Psoas muscle (tissue), 8 donors: ENCODE measurements around the gene UCHL5. TPM values are rescaled to one million over a fixed set of nuclear protein-coding genes. Genes with fewer than 3 reads are reported as not detected.
"Not testable (repeated sequence)": the region's sequence is repeated elsewhere in the genome, so short reads cannot be mapped to it uniquely, and the experiment has no call there.

Source experiments
- ATAC-seq, 4 donors: fragments of 200-7000 bp; cut with Tn5 transposase; one replicate each; pipeline ENCODE4 v1.9.1; 2020; ENCODE audit warnings: moderate library complexity in 3 of 4, mild to moderate bottlenecking in 2 of 4
- DNase-seq, 2 donors: peaks; one replicate each; pipeline ENCODE4 v3.0.0-alpha.2; 2020
- H3K27ac ChIP-seq: fragments of 200-600 bp; one replicate; pipeline ENCODE4 v1.8.0; 2022
- H3K27me3 ChIP-seq, 3 donors: fragments of 200-600 bp in 1 of 3; one replicate each; pipeline versions ENCODE4 v1.6.1 to v1.8.0; 2013 to 2022; ENCODE audit warnings: low read length in 2 of 3, mild to moderate bottlenecking in 2 of 3, moderate library complexity in 1 of 3; ENCODE audit not compliant: insufficient read depth in 3 of 3
- H3K36me3 ChIP-seq, 2 donors: fragments of 200-600 bp in 1 of 2; one replicate each; pipeline versions ENCODE4 v1.6.1 to v1.8.0; 2013 to 2022; ENCODE audit warnings: low read depth in 1 of 2, mild to moderate bottlenecking in 1 of 2, moderate library complexity in 1 of 2; ENCODE audit not compliant: insufficient read depth in 1 of 2
- H3K4me1 ChIP-seq: fragments of 200-600 bp; one replicate; pipeline ENCODE4 v1.8.0; 2022
- H3K4me3 ChIP-seq: fragments of 200-600 bp; one replicate; pipeline ENCODE4 v1.8.0; 2022; ENCODE audit warnings: mild to moderate bottlenecking
- H3K9me3 ChIP-seq: fragments of 200-600 bp; one replicate; pipeline ENCODE4 v1.8.0; 2022
- WGBS, 3 donors: extraction: QIAGEN DNeasy Blood & Tissue Kit; methylation state at CpG; one replicate each; pipeline versions ENCODE4 v1.1.6 to v1.1.7; 2013; 5-methylcytosine and 5-hydroxymethylcytosine counted together
- intact Hi-C, 2 donors: fragments of 100-400 bp; cut with DNase I; formaldehyde crosslinking; loops; one replicate each; pipeline versions ENCODE4 v1.11.0 to v1.14.2; 2022
- polyA plus RNA-seq, 3 donors: library from polyadenylated mRNA; stranded (reverse); fragments of 200-250 nt; gene quantifications; one replicate each; pipeline ENCODE4 v1.2.3, GENCODE V29; 2013
- total RNA-seq, 4 donors: library from RNA; stranded (reverse); fragmentation: NEBNext Ultra II Directional in 2 of 4; extraction: Animal tissue kit (Norgen Biotek cat#: 25700) in 2 of 4; gene quantifications; one replicate each; pipeline versions ENCODE4 v1.2.1 to v1.2.4, GENCODE V29; 2021 to 2023
- TF ChIP-seq, protein P1 (sequence below): fragments of 200-600 bp; IDR thresholded peaks from one replicate; pipeline ENCODE4 v1.8.0; 2022; ENCODE audit warnings: antibody characterized with exemption
- donor health status: healthy with polysubstance abuse.
- donor health status: DM: no; HTN: no; CAD: no; lungs with moderate emphysema.
- donor health status: Bipolar disorder and iron deficiency.
- donor health status: healthy.
- donor health status: DM: yes; HTN: yes; CAD: no.
- donor health status: DM: no; HTN: no; CAD: no.
- donor health status: DM: no; HTN: no; CAD: no.
- donor health status: DM: yes; HTN: yes; CAD: no.

Gene UCHL5
- total and polyA plus RNA-seq, 7 donors, result 18.6 to 44.2 (median 32.3) TPM

DNA sequence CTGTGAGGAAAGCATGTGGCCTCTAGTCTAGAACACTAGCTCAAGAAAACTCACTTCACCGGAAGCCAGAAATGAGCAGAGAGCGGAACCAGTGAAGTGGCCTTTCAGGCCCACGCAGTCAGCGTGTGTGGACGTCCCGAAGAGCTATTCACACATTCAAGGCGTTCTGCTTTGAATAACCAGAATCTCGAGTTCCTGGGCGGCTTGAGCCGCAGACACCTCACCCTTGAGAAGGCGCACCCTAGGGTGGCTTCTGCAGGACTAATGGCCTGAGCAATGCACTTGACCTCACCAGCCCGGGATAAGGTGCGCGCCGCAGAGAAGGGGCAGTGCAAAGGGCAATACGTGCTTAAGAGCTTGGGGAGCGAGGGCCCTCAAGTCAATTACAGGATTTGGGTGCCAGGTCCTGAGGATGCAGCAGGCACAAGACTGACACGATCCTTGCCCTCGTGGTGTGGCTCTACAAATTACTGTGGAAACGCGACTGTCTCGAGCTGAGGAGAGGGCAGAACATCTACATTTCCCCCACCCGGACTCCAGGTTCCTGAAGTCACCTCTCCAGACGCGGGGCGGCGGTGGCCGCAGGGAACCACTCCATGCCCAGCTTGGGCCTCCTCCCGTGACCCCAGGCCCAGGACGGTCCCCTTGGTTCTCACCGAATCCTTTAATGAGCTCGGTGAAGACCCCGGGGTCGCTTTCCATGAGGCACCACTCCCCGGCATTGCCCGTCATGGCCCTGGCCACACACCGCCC is 455 bp downstream of the UCHL5 start:
- peaks cover 47% of the 10 kb centered on the region for H3K4me1 ChIP-seq
- peak overlapping the region; percentile 93 for H3K4me3 ChIP-seq
- WGBS, 3 donors, result 1% methylated on average over 37 of the region's 37 CpGs
- peak; percentile 0 to 11 (median 5) for ATAC-seq
- H3K27ac ChIP-seq, result peak overlapping the region; percentile 99
- intact Hi-C loops, result loop anchor here in 1 of 2 donors (2.0 kb wide), 2 partner anchors 46 to 64 kb away; partner anchors contain the start of genes CDC73 and GLRX2
- DNase-seq, result no peak
- TF ChIP-seq, protein P1, sequence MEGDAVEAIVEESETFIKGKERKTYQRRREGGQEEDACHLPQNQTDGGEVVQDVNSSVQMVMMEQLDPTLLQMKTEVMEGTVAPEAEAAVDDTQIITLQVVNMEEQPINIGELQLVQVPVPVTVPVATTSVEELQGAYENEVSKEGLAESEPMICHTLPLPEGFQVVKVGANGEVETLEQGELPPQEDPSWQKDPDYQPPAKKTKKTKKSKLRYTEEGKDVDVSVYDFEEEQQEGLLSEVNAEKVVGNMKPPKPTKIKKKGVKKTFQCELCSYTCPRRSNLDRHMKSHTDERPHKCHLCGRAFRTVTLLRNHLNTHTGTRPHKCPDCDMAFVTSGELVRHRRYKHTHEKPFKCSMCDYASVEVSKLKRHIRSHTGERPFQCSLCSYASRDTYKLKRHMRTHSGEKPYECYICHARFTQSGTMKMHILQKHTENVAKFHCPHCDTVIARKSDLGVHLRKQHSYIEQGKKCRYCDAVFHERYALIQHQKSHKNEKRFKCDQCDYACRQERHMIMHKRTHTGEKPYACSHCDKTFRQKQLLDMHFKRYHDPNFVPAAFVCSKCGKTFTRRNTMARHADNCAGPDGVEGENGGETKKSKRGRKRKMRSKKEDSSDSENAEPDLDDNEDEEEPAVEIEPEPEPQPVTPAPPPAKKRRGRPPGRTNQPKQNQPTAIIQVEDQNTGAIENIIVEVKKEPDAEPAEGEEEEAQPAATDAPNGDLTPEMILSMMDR, result no peak
- no peaks in the 10 kb centered on the region for H3K9me3 ChIP-seq
- H3K27me3 ChIP-seq, result no peaks in the 10 kb centered on the region
- no peaks in the 10 kb centered on the region for H3K36me3 ChIP-seq

DNA sequence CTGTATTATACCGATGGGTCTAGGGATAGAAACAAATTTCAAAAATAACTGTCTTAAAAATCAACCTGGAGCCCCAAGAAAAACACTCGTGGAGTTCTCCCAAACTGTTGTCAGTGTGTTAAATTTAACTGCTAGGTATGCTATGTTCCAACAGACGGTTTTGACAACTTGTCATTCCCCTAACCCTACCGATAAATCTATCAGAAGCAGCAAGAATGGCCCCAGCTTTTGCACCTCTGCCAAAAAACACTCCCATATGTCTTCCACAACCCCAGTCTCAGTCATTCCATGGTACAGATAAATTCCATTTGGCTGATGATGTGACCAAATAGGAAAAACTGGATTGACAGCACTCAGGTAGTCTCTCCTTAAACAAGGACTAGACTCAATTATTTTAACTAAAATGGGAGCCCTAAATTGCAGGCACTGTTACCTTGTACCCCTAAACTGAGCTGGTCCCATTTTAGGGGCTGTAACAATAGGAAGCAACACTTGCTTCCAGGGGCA is 4.9 kb downstream of the UCHL5 start:
- ATAC-seq (no peak), DNase-seq (no peak)
- TF ChIP-seq, protein P1, result no peak
- Histone ChIP-seq H3K27me3 (no peaks in the 10 kb centered on the region), H3K4me3 (no peak overlapping the region), H3K9me3 (no peaks in the 10 kb centered on the region), H3K4me1 (peaks cover 22% of the 10 kb centered on the region), H3K27ac (no peak overlapping the region), H3K36me3 (peaks cover 0 to 20% of the 10 kb centered on the region in 2 donors)
- WGBS, 3 donors, result 56 to 74% (median 71%) methylated on average over 4 of the region's 4 CpGs
- intact Hi-C loops, result no loop called here

DNA sequence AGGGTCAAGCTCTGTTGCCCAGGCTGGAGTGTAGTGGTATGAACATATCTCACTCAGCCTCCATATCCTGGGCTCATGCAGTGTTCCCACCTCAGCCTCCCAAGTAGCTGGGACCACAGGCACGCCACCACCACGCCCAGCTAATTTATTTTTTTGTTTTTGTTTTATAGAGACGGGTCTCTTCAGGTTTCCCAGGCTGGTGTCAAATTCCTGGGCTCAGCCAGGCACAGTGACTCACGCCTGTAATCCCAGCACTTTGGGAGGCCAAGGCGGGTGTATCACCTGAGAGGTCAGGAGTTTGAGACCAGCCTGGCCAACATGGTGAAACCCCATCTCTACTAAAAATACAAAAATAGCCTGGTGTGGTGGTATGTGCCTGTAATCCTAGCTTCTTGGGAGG is 10.2 kb downstream of the UCHL5 start:
- H3K9me3 ChIP-seq, H3K4me1 ChIP-seq, H3K27ac ChIP-seq, intact Hi-C loops, DNase-seq, H3K4me3 ChIP-seq, H3K27me3 ChIP-seq, ATAC-seq: not testable (repeated sequence)
- WGBS, 3 donors, result 69 to 87% (median 87%) methylated on average over 5 of the region's 5 CpGs
- peaks cover 0 to 48% of the 10 kb centered on the region in 2 donors for H3K36me3 ChIP-seq

DNA sequence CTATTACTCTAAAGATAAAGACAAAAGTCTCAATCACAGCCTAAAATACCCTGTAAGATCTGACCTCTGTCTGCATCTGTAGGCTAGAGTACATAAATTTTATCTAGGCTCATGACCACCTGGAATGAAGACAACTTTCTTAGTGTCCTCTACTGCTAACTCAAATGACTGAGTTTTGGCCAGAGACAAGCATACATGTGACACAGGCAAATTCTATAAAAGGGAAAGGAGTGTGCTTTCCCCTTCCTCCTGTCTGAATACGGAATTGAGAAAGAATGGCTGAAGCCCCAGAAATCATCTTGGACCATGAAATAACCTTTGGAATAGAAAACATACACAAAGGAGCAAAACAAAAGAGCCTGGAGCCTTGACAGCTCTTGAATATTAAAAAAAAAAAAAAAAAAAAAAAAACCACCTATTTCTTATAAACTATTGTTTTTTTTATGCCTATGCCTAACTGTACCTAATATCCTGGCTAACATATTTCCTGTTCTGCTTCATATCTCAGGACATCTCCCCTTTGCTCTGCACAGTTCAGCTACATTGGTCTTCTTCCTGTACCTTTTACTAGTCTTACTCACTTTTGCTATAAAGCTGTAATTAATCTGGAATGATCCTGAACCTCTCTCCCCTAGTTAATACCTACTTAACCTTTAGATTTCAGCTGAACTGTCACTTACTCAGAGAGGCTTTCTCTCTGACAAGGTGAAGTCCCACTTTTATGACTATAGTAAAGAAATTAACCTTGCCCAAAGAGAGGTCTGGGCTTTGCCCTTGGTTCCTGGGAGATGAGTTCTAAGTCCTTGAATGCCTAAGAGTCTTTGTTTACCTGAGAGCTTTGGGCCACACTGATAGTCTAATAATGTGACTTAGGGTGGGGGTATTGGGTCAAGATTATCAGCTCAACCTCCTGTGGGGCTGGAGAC is 16.1 kb downstream of the UCHL5 start:
- DNase-seq (no peak), ATAC-seq (no peak)
- Histone ChIP-seq H3K4me1 (no peaks in the 10 kb centered on the region), H3K27ac (peak overlapping the region; percentile 11), H3K9me3 (no peaks in the 10 kb centered on the region), H3K27me3 (no peaks in the 10 kb centered on the region), H3K4me3 (no peak overlapping the region), H3K36me3 (peaks cover 0 to 21% of the 10 kb centered on the region in 2 donors)
- WGBS, 3 donors, result 60 to 79% (median 77%) methylated on average over 1 of the region's 1 CpG
- TF ChIP-seq, protein P1, result no peak
- intact Hi-C loops, result no loop called here

DNA sequence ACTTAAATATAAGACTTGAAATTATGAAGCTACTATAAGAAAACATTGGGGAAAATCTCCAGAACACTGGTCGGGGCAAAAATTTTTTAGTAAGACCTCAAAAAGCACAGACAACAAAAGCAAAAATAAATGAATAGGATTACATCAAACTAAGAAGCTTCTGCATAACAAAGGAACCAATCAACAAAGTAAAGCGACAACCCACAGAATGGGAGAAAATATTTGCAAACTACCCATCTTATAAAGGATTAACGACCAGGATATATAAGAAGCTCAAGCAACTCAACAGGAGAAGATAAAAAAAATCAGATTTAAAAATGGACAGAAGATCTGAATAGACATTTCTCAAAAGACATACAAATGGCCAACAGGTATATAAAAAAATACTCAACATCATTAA is 19.1 kb downstream of the UCHL5 start:
- intact Hi-C loops, result no loop called here
- H3K27ac ChIP-seq, result no peak overlapping the region
- TF ChIP-seq, protein P1, result no peak
- no peak for ATAC-seq
- H3K4me1 ChIP-seq, result no peaks in the 10 kb centered on the region
- 87 to 90% (median 89%) methylated on average over 3 of the region's 3 CpGs for WGBS, 3 donors
- H3K36me3 ChIP-seq, result peaks cover 0 to 9% of the 10 kb centered on the region in 2 donors
- H3K27me3 ChIP-seq, result no peaks in the 10 kb centered on the region
- H3K9me3 ChIP-seq, result no peaks in the 10 kb centered on the region
- no peak overlapping the region for H3K4me3 ChIP-seq
- no peak for DNase-seq
